Liver (tissue), 9 donors: ENCODE measurements around the gene ZNF532. TPM values are rescaled to one million over a fixed set of nuclear protein-coding genes. Genes with fewer than 3 reads are reported as not detected.
A peak's percentile ranks its signal among the peaks of the same experiment; 100 is the strongest.

ENCODE experiments used
- DNase-seq: peaks from one replicate; pipeline ENCODE4 v3.0.0-alpha.2; 2017; ENCODE audit warnings: low spot score
- H3K27ac ChIP-seq, 2 donors: one replicate each; pipeline ENCODE4 v1.7.0; 2013; ENCODE audit warnings: inconsistent platforms in 2 of 2, low read length in 2 of 2, control low read depth in 1 of 2, low read depth in 1 of 2, mild to moderate bottlenecking in 1 of 2
- H3K27me3 ChIP-seq, 4 donors: one replicate each; pipeline versions ENCODE4 v1.6.1 to v1.7.0; 2013; ENCODE audit warnings: low read length in 3 of 4, inconsistent platforms in 1 of 4, mild to moderate bottlenecking in 1 of 4, moderate library complexity in 1 of 4; ENCODE audit not compliant: control insufficient read depth in 4 of 4, insufficient read depth in 4 of 4
- H3K36me3 ChIP-seq, 4 donors: one replicate each; pipeline versions ENCODE4 v1.6.1 to v1.7.0; 2013; ENCODE audit warnings: low read length in 3 of 4, mild to moderate bottlenecking in 3 of 4, low read depth in 1 of 4, moderate library complexity in 1 of 4; ENCODE audit not compliant: control insufficient read depth in 4 of 4, insufficient read depth in 3 of 4
- H3K4me1 ChIP-seq, 4 donors: one replicate each; pipeline versions ENCODE4 v1.6.1 to v1.7.0; 2013; ENCODE audit warnings: low read length in 3 of 4, mild to moderate bottlenecking in 3 of 4, moderate library complexity in 1 of 4; ENCODE audit not compliant: control insufficient read depth in 4 of 4, insufficient read depth in 4 of 4
- H3K4me3 ChIP-seq, 3 donors: one replicate each; pipeline versions ENCODE4 v1.6.1 to v1.7.0; 2013; ENCODE audit warnings: low read length in 3 of 3, control low read depth in 1 of 3, low read depth in 1 of 3, mild to moderate bottlenecking in 1 of 3
- H3K9ac ChIP-seq, 2 donors: one replicate each; pipeline ENCODE4 v1.7.0; 2013; ENCODE audit warnings: low read length in 2 of 2, mild to moderate bottlenecking in 2 of 2, moderate library complexity in 2 of 2, control low read depth in 1 of 2, low read depth in 1 of 2
- H3K9me3 ChIP-seq, 4 donors: one replicate each; pipeline versions ENCODE4 v1.6.1 to v1.7.0; 2013; ENCODE audit warnings: low read length in 3 of 4; ENCODE audit not compliant: control insufficient read depth in 4 of 4
- ATF3 ChIP-seq: IDR thresholded peaks from 2 replicates; pipeline ENCODE4 v1.6.1; 2016; ENCODE audit warnings: antibody characterized with exemption
- FOXA1 ChIP-seq: IDR thresholded peaks from 2 replicates; pipeline ENCODE4 v1.6.1; 2016; ENCODE audit warnings: antibody characterized with exemption
- GABPA ChIP-seq, 2 donors: IDR thresholded peaks in 1 of 2; conservative IDR thresholded peaks in 1 of 2; 2 replicates each; pipeline ENCODE4 v1.6.1; 2016; ENCODE audit warnings: antibody characterized with exemption in 2 of 2, mild to moderate bottlenecking in 1 of 2, moderate library complexity in 1 of 2
- HNF4A ChIP-seq, 2 donors: conservative IDR thresholded peaks; 2 replicates each; pipeline ENCODE4 v1.6.1; 2016; ENCODE audit warnings: antibody characterized with exemption in 2 of 2, mild to moderate bottlenecking in 2 of 2
- HNF4G ChIP-seq: IDR thresholded peaks from 2 replicates; pipeline ENCODE4 v1.6.1; 2016; ENCODE audit warnings: antibody characterized with exemption
- SP1 ChIP-seq: IDR thresholded peaks from 2 replicates; pipeline ENCODE4 v1.6.1; 2018; ENCODE audit warnings: antibody characterized with exemption, mild to moderate bottlenecking
- TAF1 ChIP-seq: conservative IDR thresholded peaks from 2 replicates; pipeline ENCODE4 v1.6.1; 2016; ENCODE audit warnings: antibody characterized with exemption, mild to moderate bottlenecking
- YY1 ChIP-seq: IDR thresholded peaks from 2 replicates; pipeline ENCODE4 v1.6.1; 2016; ENCODE audit warnings: antibody characterized with exemption, mild to moderate bottlenecking
- WGBS: extraction: QIAGEN DNeasy Blood & Tissue Kit; methylation state at CpG from one replicate; pipeline ENCODE4 v1.1.7; 2013; 5-methylcytosine and 5-hydroxymethylcytosine counted together
- polyA plus RNA-seq, 2 donors: library from polyadenylated mRNA; stranded (reverse) in 1 of 2; unstranded in 1 of 2; fragments of 200-250 nt in 1 of 2; fragments of >200 nt in 1 of 2; fragmentation: Nextera tagmentation in 1 of 2; extraction: Ambion mirVana in 1 of 2; gene quantifications; one replicate each; pipeline versions ENCODE4 v1.2.1 to v1.2.3, GENCODE V29; 2013 to 2015
- total RNA-seq, 2 donors: library from RNA; depleted of rRNA; stranded (reverse); fragments of >200 nt; gene quantifications; one replicate each; pipeline ENCODE4 v1.2.3, GENCODE V29; 2014
- TF ChIP-seq, protein P1 (sequence below): IDR thresholded peaks from 2 replicates; pipeline ENCODE4 v1.6.1; 2016; ENCODE audit warnings: antibody characterized with exemption
- TF ChIP-seq, protein P2 (sequence below): IDR thresholded peaks from 2 replicates; pipeline ENCODE4 v1.6.1; 2016; ENCODE audit warnings: antibody characterized with exemption
- donor health status: healthy.
- donor health status: healthy.
- donor health status: healthy.
- donor health status: healthy.
- donor health status: healthy.

The ZNF532 gene, protein sequence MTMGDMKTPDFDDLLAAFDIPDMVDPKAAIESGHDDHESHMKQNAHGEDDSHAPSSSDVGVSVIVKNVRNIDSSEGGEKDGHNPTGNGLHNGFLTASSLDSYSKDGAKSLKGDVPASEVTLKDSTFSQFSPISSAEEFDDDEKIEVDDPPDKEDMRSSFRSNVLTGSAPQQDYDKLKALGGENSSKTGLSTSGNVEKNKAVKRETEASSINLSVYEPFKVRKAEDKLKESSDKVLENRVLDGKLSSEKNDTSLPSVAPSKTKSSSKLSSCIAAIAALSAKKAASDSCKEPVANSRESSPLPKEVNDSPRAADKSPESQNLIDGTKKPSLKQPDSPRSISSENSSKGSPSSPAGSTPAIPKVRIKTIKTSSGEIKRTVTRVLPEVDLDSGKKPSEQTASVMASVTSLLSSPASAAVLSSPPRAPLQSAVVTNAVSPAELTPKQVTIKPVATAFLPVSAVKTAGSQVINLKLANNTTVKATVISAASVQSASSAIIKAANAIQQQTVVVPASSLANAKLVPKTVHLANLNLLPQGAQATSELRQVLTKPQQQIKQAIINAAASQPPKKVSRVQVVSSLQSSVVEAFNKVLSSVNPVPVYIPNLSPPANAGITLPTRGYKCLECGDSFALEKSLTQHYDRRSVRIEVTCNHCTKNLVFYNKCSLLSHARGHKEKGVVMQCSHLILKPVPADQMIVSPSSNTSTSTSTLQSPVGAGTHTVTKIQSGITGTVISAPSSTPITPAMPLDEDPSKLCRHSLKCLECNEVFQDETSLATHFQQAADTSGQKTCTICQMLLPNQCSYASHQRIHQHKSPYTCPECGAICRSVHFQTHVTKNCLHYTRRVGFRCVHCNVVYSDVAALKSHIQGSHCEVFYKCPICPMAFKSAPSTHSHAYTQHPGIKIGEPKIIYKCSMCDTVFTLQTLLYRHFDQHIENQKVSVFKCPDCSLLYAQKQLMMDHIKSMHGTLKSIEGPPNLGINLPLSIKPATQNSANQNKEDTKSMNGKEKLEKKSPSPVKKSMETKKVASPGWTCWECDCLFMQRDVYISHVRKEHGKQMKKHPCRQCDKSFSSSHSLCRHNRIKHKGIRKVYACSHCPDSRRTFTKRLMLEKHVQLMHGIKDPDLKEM (N-terminal part only)
- total RNA-seq (1 to 10 TPM; 3.5 to 5.6 TPM), polyA plus RNA-seq (1 to 10 TPM in 1 of 2 donors, under 1 TPM in 1; 0.68 to 1.6 TPM)

- H3K4me3 ChIP-seq, result peak within 1 kb of the TSS in 1 of 3 donors; percentile 64
- no peak for TF ChIP-seq GABPA (IDR thresholded peaks at IDR 0.05 in 1 of 2, conservative IDR thresholded peaks at IDR 0.05 in 1 of 2)
- peak; percentile 18 for TF ChIP-seq YY1
- no peaks in the 10 kb centered on the region for H3K27me3 ChIP-seq
- WGBS, result 76% methylated on average over 17 of the region's 17 CpGs
- DNase-seq, result peak; percentile 35
- peaks cover 0 to 3% (median 0%) of the 10 kb centered on the region in 4 donors for H3K36me3 ChIP-seq
- H3K9me3 ChIP-seq, result no peaks in the 10 kb centered on the region
- peak within 1 kb of the TSS; percentile 44 to 52 for H3K27ac ChIP-seq
- H3K9ac ChIP-seq, result no peak within 1 kb of the TSS
- peaks cover 0 to 11% (median 4%) of the 10 kb centered on the region in 4 donors for H3K4me1 ChIP-seq
Observed at GRCh38 chr18:58864146-58865032, at the start of gene ZNF532. ZNF532 (plus strand) TSS chr18:58864877. CDS start in a region left out here.

- Histone ChIP-seq H3K4me1 (no peaks in the 10 kb centered on the region), H3K27ac (no peak overlapping the region), H3K36me3 (no peaks in the 10 kb centered on the region), H3K9ac (no peak overlapping the region), H3K27me3 (peaks cover 0 to 3% (median 0%) of the 10 kb centered on the region in 4 donors), H3K4me3 (no peak overlapping the region), H3K9me3 (no peaks in the 10 kb centered on the region)
- DNase-seq, result no peak
- 64% methylated on average over 4 of the region's 4 CpGs for WGBS
- no peak for TF ChIP-seq HNF4A (conservative IDR thresholded peaks at IDR 0.05)
- TF ChIP-seq, protein P1, sequence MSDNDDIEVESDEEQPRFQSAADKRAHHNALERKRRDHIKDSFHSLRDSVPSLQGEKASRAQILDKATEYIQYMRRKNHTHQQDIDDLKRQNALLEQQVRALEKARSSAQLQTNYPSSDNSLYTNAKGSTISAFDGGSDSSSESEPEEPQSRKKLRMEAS, result no peak
- TF ChIP-seq HNF4G, result no peak
- TF ChIP-seq FOXA1, result no peak
- TF ChIP-seq ATF3, result no peak
- TF ChIP-seq, protein P2, sequence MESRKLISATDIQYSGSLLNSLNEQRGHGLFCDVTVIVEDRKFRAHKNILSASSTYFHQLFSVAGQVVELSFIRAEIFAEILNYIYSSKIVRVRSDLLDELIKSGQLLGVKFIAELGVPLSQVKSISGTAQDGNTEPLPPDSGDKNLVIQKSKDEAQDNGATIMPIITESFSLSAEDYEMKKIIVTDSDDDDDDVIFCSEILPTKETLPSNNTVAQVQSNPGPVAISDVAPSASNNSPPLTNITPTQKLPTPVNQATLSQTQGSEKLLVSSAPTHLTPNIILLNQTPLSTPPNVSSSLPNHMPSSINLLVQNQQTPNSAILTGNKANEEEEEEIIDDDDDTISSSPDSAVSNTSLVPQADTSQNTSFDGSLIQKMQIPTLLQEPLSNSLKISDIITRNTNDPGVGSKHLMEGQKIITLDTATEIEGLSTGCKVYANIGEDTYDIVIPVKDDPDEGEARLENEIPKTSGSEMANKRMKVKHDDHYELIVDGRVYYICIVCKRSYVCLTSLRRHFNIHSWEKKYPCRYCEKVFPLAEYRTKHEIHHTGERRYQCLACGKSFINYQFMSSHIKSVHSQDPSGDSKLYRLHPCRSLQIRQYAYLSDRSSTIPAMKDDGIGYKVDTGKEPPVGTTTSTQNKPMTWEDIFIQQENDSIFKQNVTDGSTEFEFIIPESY, result no peak
- no peak for TF ChIP-seq YY1
- TF ChIP-seq TAF1, result no peak
- no peak for TF ChIP-seq GABPA (IDR thresholded peaks at IDR 0.05 in 1 of 2, conservative IDR thresholded peaks at IDR 0.05 in 1 of 2)
- no peak for TF ChIP-seq SP1
Observed at GRCh38 chr18:58819051-58819450, 45.6 kb upstream of the ZNF532 start.
